ENCODE results near the gene CCDC33.

Gene CCDC33

DNA sequence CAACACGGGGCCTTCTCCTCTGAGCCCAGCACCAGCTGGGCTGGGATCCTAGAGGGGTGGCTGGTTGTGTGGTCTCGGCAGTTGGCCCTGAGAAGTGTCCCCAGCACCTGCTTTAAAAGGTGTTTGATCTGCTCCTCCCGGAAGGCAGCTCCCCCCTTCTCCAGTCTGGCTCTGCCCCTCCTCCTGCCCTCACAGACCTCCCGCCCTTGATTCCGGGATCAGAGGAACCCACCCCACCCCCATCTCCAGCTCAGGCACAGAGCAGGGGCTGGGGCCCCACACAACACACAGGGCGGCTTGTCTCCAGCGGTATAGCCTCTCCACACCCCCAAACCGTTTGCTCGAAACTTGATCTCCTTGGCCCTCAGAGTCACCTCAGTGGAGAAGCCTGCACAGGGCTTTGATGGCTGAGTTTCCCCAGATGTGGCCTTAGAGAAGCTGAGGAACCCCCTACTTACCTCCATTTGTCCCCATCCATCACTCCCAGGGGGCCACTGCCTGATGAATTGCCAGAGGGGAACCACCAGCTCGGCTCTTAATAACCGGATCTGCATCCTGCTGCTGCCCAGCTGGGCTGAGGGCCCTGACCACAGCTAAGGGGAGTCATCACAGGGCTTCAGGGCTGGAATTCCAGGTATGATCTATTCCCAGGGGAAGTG is 27.1 kb upstream of the CCDC33 start:
- no peak for DNase-seq (ENCODE audit: low spot score)

DNA sequence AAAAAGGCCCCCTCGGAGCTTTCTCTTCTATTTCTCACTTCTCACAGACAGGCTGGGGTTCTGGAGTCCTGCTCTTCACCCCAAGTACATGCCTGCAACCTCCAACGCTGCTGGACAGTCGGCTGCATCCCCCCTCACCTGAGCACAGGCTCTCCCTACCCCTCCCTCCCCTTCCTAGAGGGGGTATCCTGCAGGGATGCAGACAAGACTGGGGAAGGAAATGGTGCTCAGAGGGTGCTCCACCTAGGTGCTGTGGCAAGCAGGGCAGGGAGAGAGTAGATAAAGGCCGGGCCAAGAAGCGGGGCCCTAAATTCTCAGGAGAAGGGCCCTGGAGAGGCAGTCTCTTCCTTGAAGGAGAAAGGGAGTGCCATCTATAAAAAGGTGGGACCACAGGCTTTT is 26.6 kb upstream of the CCDC33 start:
- DNase-seq (ENCODE audit: low spot score) = no peak

DNA sequence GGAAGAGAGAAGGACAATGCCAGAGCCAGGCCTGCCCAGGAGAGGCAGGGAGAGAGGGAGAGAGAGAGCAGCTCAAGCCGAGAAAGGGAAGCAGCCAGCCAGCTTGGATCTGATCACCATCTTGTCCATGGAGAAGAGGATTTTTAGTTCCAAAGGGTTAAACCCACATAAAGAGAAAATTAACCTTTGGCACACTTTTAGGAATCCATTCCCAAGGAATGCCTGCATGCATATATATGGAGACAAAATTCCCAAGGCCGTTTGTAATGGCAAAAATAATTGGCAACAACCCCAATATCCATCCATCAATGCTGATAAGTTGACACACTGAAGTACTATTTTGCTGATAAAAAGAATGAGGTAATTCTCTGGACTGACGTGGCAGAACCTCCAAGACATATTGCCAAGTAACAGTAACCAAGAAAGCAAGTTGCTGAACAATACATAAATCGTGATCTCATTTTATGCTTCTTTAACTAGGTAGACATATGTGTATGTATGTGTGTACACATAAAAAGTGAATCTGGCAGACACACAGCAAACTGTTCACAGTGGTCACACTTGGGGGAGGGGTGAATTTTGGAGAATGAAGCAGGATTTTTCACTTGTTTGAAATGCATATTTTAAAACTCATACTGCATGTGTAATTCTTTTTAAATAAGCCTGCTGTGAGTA is 26.0 kb upstream of the CCDC33 start:
- DNase-seq (ENCODE audit: low spot score) = peak; percentile 15

DNA sequence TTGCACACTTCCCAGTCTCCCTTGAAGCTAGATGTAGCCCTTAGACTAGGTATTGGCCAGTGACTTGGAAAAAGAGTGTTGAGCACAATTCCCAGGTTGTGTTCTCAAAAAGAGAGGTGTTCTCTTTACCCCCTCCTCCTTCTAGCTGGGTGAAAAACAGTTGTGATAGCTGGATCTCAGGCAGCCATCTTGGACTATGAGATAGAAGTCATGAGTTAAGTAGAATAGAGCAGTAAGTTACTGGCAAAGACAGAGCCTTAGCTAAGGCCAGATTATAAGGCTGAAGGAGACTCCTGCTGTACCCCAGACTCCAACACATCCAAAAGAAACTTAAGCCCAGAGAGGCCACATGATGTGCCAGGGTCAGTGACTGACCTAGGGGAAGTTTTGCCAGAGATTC is 25.4 kb upstream of the CCDC33 start:
- no peak for DNase-seq (ENCODE audit: low spot score)

DNA sequence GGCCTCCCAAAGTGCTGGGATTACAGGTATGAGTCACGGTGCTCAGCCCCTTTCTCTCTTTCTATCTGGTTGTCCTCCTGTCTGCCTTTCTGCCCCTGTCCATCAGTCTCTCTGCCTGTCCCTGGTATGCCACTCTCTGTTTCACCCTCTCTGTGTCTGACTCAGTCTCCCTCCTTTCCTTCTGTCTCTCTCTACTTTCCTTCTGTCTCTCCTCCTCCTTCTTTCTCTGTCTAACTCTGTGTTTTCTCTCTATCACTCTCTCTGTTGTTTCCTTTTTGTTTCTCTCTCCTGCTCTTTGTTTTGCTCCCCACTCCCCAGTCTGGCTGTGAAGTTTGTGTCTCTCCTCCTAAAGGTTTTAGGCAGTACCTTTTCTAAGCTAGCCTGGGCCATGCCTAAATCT is 24.5 kb upstream of the CCDC33 start:
- no peak for DNase-seq (ENCODE audit: low spot score)

DNA sequence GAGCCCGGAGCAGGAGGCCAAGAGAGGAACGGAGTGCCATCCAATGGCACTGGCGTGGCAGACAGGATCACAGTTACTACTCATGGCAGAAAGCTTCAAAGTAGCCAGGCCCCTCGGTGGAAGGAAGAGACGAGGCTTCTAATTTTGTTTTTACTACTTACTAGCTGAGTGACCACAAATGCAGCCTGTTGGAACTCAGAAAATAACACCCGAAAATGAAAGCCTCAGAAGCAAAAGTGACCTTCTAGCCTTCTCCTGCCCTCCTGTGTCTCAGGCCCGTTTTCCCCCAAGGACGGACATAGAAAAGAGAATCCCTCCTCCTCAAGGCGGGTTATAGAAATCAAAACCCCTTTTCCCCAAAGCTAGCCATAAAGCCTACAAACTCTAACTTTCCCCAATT is 23.6 kb upstream of the CCDC33 start:
- DNase-seq (ENCODE audit: low spot score) = no peak

DNA sequence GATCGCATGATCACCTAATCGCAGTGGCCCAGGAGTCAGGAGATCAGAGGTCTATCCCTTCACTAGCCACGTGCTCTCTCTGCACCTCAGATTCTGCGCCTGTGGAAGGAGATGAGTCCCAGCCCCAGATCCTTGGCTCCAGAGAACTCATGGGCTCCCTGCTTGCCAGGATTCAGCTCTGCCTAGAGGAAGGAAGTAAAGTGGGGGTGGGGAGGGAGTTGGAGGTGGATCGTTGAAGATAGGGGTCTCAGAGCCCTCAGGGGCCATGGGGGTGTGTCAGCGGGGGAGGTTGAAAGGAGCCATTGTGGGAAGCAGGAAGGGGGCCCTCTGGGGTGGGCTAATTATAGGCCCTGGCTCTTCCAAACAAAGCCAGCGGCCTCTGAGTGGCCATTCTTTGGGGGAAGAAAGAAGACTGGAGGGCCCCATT is 22.3 kb upstream of the CCDC33 start:
- no peak for DNase-seq (ENCODE audit: low spot score)

DNA sequence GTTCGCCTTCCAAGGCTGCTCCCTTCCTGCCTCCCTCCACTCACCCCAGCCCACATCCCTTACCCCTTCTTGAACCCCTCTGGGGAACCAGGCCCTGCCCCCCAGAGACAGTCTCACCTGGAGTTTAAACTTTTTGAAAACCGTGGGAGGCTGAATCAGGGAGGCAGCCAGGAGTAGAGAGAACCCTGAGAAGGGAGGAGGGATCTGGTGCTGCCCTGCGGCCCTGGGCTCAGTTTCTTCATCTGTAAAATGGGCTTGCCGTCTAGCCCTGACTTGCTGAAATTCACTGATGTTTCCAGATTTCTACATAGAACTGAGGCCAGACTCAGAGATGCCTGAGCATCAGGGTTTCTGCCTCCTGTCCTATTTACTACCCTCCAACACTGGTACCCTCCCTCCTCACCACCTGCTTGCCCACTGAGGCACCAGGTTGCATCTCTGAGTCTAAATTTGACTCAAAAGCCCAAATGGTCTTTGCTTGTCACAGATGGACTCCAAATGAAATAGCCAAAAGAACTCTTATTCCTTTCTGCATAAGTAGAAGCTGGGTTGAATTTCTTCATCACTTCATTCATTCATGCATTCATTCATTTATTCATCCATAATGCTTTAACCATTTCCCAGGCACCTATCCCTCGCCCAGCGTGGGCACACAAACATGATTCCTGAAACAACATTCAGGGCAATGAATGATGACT is 21.7 kb upstream of the CCDC33 start:
- DNase-seq (ENCODE audit: low spot score) = no peak

DNA sequence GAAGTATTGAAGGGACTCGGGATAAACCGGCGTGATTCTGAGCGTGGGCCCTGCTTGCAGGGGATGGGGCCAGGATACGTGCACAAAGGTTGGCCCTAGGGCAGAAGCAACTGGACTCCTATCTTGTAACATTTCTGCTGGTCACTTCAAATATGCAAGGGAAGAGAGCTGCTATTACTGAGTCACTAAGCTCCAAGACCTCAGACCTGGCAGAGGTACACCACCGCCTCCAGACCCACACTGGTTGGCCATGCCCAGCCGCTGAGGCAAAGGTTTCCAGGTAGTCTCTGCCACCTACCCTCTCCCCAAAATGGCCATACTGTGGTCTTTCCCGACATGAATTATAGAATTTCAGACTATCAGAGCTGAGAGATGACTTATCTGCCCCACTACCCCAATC is 20.2 kb upstream of the CCDC33 start:
- DNase-seq (ENCODE audit: low spot score) = no peak

DNA sequence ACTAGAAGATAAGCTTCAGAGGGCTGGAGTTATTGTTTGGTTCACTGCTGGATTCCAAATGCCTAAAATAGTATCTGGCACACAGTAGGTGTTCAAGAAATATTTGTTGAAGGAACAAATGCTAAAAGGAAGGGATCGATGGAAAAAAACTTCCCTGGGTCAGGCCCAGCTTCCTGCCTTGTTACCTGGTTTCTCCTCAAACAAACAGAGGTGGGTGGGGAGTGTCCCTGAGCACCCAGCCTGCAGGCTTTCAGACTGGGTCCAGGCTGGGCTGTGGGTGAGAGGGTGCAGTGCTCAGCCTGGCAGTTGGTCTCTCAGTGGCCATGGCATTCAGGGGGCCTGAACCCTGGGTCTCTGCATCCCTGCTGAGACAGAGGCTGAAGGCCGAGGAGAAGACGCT is 19.2 kb upstream of the CCDC33 start:
- no peak for DNase-seq (ENCODE audit: low spot score)

DNA sequence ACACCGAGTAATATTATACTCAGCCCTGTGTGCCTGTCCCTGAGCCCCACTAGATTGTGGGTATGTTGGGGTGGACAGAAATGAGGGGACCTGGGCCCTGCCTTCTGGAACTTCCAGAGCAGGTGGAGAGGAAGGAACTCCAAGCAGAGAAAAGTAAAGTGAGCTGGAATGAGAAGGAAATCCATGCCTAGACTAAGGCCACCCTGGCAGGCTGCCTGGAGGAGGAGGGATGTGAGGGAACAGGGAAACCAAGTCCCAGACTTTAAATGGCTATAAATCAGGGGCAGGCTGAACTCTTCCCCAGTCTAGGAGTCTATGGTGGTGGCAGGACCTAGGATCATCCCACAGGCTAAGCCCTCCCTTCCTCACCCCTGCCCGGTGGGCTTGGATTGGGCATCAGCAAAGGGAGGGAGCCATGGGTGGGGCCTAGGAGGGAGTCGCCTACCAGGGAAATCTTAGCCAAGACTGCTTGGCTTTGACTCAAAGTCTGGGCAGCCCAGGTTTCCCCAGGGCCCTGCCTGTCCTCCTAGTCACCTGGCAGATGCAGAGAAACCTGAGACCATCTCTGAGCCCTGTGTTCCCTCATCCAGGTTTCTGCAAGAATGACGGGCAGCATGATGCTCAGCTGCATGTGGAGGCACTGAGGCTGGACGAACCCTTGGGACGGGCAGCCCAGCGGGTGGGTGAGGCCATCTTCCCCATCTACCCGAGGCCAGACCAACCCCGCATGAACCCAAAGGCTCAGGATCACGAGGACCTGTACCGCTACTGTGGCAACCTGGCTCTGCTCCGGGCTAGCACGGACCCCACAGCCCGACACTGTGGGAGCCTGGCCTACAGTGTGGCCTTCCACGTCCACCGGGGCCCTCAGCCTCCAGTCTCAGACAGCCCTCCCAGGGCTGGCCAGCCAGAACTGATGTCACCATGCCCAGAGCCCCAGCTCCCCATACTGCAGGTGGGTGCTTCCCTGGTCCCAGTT is 17.9 kb upstream of the CCDC33 start:
- DNase-seq (ENCODE audit: low spot score) = no peak

DNA sequence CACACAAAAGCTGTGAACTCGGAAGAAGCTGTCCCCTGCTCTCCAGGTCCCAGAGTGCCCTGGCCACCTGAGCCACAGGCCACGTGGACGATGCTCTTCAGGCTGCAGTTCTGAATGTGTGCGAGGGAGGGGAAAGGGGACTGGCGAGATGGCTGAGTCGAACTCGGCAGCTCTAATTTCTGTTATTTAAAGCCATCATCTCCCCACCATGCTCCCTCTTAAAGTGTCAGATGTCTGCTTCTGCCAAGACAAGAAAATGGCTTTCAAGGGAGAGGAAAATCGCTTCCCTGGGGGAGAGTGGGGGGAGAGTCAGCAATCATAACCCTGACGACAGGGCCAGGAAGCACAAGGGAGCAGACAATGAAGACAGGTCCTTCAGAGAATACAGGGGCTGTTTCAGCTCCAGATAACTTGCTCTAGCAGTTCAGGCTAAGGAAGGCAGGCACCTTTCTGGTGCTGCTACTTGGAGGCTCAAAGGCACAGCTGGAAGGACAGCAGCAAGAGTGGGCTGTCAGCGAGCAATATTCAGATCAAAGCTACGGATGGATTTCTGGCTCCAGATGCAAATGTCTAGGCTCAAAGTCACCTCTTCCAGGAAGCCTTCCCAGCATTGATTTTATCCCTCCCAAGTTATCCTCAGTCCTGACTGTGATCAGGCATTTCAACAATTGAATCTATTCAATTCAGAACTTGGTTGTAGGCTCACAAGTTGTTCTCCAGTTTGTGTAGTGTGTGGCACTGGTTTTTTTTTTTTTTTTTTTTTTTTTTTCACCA is 15.5 kb upstream of the CCDC33 start:
- no peak for DNase-seq (ENCODE audit: low spot score)

DNA sequence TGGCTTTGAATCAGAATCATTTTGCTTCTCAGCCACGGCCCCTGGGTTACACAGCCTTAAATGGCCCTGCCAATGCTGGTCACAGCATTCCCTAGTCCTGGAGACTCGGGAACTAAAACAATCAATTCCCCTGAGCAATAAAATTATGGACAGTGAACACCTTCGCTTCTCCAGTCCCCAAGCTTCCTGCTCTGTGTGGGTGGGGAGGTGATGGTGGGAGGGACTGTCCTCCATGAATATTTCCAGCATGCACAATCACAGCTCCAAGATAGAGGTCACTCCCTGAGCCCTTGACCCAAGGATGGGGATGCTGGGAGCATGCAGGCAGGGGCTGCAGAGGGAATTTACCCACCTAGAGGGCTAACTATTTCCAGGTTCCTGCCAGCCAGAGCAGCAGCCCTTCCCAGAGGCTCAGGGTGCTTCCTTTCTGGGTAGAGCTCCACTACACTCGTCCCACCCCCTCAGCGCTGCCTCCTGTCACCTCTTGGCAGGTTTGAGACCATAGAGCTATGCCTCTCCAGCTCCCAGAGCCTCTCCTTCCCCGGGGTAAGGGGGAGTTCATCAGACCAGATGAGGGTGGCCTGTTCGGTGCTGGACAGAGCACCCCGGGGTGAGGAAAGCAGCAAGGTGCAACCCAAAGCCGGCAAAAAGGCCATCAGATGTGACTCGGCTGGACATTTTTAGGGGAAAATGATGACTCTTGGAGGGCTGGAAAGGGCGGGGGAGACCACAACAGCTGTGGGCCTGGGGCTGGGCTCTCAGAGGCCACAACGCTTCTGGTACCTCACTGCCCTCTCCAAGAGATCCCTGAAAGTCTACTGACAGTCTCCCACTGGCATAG is 14.5 kb upstream of the CCDC33 start:
- no peak for DNase-seq (ENCODE audit: low spot score)

DNA sequence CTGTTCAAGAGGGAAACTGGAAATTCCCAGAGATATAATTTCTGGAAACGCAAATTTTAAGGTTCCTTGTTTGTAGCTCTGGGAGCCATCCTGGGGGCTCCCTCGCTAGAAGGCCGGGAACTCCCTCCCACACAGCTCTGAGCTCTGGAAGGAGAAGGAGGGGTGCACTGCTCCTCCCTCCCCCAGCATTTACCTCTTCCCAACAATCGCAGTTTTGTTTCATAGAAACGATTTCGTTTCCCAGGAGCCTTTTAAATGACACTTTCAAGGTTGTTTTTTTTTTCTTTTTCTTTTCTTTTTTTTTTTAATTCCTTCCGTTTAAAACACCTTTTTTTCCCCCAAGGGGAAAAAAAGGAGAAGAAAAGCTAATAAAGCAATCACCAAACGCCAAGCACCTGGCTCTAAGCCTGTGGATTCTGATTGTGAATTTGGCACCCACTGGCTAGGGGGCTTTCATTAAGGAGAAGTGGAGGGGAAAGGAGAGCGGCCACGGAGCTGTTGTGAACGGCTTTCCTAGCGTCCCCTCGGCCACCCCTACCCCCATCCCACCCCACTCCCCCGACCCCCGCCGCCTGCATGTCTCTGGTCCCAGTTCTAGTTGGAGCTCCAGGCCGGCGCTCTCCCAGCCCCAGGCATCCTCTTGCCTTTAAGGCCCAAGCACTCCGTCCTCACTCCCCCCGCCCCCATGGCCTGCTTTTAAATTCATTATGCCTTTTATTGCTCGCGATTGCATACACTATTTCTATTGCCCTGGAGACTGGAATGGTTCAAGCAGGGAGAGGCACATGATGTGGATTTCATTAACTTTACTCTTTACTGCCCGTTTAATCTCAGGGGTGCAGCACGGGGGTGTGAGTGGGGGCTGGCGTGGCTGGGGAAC is 13.6 kb upstream of the CCDC33 start:
- DNase-seq (ENCODE audit: low spot score) = no peak

DNA sequence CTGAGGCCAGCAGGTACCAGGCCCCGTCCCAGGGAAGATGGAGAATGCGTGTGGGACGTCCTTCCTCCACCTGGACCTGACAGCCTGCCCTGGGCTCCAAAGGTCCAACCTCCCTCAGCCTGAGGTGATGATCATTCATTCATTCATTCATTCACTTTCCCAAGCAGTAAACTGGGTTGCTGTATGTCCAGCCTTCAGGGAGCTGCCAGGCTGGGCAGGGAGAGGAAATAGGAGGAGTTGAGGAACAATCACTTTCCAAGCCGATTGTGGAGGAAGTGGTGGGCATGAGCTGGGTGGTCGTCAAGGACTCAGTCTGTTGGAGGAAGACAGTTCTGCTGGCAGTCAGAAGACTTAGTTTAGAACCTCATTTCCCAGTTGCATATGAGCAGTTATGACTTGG is 10.2 kb upstream of the CCDC33 start:
- DNase-seq (ENCODE audit: low spot score) = no peak

DNA sequence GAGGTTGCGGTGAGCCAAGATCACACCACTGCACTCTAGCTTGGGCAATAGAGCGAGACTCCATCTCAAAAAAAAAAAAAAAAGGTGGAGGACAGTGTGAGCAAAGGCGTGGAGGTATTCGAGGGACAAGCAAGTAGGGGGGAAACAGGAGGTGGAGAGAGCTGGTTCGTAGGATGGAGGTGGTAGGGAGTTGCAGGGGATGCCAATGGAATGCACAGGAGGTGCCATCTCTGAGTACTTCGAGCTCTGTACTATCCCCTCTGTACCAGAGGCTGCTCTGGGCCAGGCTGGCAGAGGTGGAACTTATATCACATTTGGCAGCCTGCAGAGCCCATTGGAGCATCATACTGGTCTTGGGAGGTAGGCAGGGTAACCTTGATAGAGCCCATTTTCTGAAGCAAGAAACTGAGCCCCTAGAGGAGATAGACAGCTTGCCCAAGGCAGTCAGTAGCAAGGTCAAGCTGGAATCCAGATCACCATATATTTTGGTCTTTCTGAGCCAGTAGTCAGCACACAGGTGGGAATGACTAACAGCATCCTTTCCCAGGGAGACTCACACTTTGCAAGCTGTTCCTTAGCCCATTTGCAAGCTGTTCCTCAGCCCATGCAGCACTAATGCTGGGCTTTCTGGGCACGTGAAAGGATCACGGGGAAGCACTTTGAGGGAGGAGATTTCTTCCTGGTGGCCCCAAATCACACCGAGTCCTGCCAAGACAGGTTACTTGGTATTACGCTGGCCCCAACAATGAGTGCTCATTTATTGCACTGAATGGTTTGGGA is 9.2 kb upstream of the CCDC33 start:
- DNase-seq (ENCODE audit: low spot score) = no peak

DNA sequence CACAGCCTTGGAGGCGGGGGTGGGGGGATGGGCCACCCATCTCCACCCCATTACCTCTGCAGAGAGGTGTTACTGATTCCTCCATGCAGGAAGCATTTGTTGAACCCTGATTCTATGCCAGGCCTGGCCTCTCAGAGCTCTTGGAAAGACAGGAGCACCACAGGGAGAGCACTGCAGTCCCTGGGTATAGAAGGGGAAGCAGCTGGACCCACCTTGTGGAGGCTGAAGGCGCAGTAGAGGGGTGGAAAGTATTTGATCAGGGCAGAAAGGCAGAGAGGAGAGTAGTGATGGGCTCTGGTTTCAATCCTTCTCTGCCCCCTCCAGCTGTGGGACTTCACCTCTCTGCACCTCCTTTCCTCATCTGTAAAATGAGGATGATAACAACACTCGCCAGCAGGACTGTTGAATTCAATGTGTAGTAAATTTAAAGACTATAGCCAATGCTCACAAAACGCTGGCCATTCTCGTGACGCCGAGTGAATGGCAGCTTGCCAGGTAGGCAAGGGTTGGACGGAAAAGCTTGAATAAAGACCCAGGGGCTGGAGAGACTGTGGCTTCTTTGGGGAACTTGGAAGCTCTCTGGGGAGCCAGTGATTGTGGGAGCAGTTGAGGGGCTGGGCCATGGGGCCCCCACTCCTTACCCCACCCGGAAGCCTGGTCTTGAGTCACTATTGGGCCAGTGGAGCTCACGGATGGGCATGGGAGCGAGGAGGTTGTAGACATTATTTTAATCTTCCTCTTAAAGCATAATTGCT is 8.0 kb upstream of the CCDC33 start:
- no peak for DNase-seq (ENCODE audit: low spot score)

DNA sequence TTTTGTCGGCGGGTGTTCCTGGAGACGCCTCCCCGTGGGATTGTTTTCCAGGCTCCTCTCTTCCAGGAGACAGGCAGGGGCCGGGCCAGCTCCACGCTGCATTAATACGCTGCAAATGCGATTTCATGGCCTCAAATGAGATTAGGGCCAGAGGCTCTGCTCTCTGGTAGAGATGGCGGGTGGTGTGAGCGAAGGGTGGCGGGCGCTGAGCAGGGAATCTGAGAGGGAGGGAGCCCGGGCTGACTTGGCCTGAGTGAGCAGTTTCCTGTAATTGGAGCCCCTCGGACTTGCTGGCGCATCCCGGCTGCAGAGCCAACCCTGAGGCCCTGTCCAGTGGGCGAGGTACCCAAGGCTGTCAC is 7.4 kb upstream of the CCDC33 start:
- no peak for DNase-seq (ENCODE audit: low spot score)

Data from NAMALWA (cell line).